Measurements from ENCODE around the gene TLX3. TPM values are rescaled to one million over a fixed set of nuclear protein-coding genes. Genes with fewer than 3 reads are reported as not detected.

The TLX3 gene
- not detected for total RNA-seq
- polyA plus RNA-seq = not detected

DNA sequence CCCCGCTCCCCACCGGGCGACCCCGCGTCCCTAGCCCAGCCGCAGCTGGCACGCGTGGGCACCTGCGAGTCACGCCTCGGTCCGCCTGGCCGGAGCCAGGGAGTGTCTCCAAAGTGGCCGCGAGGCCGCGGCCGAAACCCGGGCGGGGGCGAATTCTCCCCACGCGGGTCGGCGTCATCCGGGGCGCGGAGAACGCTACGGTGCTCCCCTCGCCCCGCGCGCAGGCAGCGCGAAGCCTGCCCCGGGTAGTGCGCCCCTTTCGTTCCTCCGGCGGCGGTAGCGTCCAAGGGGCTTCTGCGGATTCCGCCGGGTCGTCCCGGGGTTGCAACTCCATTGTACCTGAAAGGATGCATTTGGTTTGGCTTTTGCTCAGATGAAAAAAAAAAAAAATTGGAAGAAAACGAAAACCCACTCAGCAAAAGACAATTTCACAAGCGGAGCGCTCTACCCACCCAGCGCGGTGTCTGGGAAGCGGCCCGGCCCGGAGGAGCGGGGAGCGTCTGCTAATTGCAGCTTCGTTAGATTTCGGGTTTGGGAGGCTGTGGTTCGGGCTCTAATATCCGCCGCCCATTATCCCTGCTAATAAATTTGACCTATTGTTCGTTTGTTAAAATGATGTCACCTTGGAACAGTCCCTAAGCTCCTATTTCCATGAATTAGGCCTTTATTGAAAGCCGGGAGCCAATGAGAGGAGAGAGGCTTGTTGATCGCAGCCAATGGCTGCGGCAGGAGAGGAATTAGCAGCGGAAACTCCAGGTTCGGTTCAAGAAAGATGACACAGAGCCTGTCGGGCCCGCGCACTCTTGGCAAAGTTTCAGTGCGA, at the start of gene TLX3:
Gene TLX3 (plus strand): TSS at position 796 of the 823 bp plus-strand sequence. CDS start 118 bp downstream, outside the sequence.
- H3K36me3 ChIP-seq = no peaks in the 10 kb centered on the region
- H3K4me3 ChIP-seq = no peak within 1 kb of the TSS
- intact Hi-C loops (cut with DNase I) = no loop called here
- 7 to 21% methylated on average over 73 of the region's 73 CpGs for WGBS, 2 donors
- no peak for DNase-seq
- no peaks in the 10 kb centered on the region for H3K9me3 ChIP-seq
- H3K27ac ChIP-seq = no peak within 1 kb of the TSS
- H3K27me3 ChIP-seq = peaks cover 61 to 99% (median 87%) of the 10 kb centered on the region in 3 donors
- H3K4me1 ChIP-seq = peaks cover 0 to 56% (median 51%) of the 10 kb centered on the region in 4 donors
- TF ChIP-seq, protein P1, sequence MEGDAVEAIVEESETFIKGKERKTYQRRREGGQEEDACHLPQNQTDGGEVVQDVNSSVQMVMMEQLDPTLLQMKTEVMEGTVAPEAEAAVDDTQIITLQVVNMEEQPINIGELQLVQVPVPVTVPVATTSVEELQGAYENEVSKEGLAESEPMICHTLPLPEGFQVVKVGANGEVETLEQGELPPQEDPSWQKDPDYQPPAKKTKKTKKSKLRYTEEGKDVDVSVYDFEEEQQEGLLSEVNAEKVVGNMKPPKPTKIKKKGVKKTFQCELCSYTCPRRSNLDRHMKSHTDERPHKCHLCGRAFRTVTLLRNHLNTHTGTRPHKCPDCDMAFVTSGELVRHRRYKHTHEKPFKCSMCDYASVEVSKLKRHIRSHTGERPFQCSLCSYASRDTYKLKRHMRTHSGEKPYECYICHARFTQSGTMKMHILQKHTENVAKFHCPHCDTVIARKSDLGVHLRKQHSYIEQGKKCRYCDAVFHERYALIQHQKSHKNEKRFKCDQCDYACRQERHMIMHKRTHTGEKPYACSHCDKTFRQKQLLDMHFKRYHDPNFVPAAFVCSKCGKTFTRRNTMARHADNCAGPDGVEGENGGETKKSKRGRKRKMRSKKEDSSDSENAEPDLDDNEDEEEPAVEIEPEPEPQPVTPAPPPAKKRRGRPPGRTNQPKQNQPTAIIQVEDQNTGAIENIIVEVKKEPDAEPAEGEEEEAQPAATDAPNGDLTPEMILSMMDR (IDR thresholded peaks at IDR 0.05) = no peak
- TF ChIP-seq EP300 (IDR thresholded peaks at IDR 0.05) (no peak), POLR2AphosphoS5 (IDR thresholded peaks at IDR 0.05) (peak in 1 of 4 donors; percentile 65)

DNA sequence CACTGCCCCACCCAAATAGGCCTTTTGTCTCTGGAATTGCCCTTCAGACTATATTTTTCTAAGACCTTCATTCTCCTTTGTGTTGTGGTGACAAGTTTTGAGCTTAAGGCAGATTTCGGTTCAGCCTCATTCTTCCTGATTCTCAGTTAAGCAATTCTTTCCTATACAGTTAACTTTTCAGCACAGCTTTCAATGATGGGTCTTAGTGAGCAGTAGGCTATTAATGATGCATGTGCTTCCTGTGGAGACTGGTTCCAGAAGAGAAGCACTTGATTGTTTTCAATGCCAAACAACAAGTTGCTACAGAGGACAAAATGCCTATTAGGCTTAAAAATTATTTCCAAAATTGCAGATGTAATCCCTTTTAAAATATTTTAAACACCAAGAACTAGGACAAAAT, 47.7 kb upstream of the TLX3 start:
- intact Hi-C loops (cut with DNase I) = no loop called here
- TF ChIP-seq EP300 (IDR thresholded peaks at IDR 0.05) (no peak), POLR2AphosphoS5 (IDR thresholded peaks at IDR 0.05) (no peak), POLR2A (IDR thresholded peaks at IDR 0.05) (no peak)
- TF ChIP-seq, protein P1 (IDR thresholded peaks at IDR 0.05) = no peak
- Histone ChIP-seq H3K27me3 (no peaks in the 10 kb centered on the region), H3K9me3 (no peaks in the 10 kb centered on the region), H3K4me3 (no peak overlapping the region), H3K4me1 (no peaks in the 10 kb centered on the region), H3K27ac (no peak overlapping the region), H3K36me3 (no peaks in the 10 kb centered on the region)
- WGBS, 2 donors = 86 to 92% methylated on average over 1 of the region's 1 CpG
- DNase-seq = no peak

DNA sequence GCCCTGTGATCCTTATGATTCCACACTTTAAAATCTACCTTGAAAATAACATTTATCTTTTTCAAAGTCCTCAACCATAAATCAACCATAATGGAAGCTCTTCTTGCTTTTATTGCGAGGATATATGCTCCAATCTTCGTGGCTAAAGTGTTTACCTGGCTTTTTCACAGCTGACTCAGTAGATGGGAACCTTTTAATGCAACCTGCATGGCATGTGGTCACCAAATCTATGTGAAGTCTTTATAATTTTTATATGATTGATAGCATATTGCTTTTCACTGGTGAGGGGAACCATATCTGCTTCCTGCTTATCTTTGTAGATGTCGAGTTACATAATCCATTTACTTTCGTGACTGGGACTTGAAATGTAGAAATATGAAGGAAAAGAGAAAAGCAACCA, 47.1 kb upstream of the TLX3 start:
- Histone ChIP-seq H3K9me3 (no peaks in the 10 kb centered on the region), H3K27ac (no peak overlapping the region), H3K4me1 (no peaks in the 10 kb centered on the region), H3K4me3 (no peak overlapping the region), H3K36me3 (no peaks in the 10 kb centered on the region), H3K27me3 (no peaks in the 10 kb centered on the region)
- no peak for DNase-seq
- WGBS, 2 donors = 88 to 89% methylated on average over 4 of the region's 4 CpGs
- TF ChIP-seq POLR2AphosphoS5 (IDR thresholded peaks at IDR 0.05) (no peak), POLR2A (IDR thresholded peaks at IDR 0.05) (no peak), EP300 (IDR thresholded peaks at IDR 0.05) (no peak)
- TF ChIP-seq, protein P1 (IDR thresholded peaks at IDR 0.05) = no peak
- intact Hi-C loops (cut with DNase I) = no loop called here

DNA sequence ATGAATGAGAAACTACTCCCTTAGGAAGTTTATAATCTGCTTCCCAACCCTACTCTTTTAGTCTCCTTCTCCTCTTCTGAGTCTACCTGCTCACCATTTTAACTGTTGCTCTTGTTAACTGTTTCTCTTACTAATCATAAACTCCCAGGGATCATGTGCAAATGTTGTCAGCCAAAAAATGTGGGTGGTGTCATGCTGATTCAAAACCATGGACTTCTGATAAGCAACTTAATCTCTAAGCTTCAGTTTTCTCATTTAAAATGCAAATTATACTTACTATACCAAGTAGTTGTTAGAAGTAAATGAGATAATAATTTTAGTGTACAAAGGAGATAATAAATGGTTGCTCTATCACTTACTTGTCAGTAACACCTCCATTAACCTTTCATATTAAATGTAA, 45.9 kb upstream of the TLX3 start:
- no peak overlapping the region for H3K4me3 ChIP-seq
- intact Hi-C loops (cut with DNase I) = no loop called here

DNA sequence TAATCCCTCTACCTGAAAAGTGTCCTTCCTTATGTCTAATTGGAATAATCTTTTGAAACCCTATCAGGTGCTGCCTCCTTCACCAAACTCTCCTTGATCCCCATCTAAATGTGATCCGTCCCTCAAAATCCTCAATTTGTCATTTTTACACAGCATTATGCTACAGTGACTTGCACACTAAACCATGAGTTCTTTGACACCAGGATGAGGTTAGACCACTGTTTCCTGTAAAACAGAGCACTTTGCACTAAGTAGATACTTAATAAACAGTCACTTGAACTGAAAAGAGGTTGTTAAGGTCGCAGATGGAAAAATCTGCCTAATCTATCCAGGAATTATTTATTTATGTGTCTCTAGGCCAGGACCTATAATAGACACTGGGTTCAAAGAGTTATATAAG, 44.2 kb upstream of the TLX3 start:
- no peak for DNase-seq
- Histone ChIP-seq H3K4me3 (no peak overlapping the region), H3K36me3 (no peaks in the 10 kb centered on the region), H3K27ac (no peak overlapping the region), H3K27me3 (no peaks in the 10 kb centered on the region), H3K4me1 (no peaks in the 10 kb centered on the region), H3K9me3 (no peaks in the 10 kb centered on the region)
- TF ChIP-seq POLR2AphosphoS5 (IDR thresholded peaks at IDR 0.05) (no peak), EP300 (IDR thresholded peaks at IDR 0.05) (no peak), POLR2A (IDR thresholded peaks at IDR 0.05) (no peak)
- TF ChIP-seq, protein P1 (IDR thresholded peaks at IDR 0.05) = no peak
- intact Hi-C loops (cut with DNase I) = no loop called here
- WGBS, 2 donors = 63 to 84% methylated on average over 2 of the region's 2 CpGs

More for the DNA sequence above, 45.9 kb upstream of the TLX3 start:
- H3K27me3 ChIP-seq = no peaks in the 10 kb centered on the region
- no peaks in the 10 kb centered on the region for H3K4me1 ChIP-seq
- no peaks in the 10 kb centered on the region for H3K9me3 ChIP-seq
- H3K27ac ChIP-seq = no peak overlapping the region
- no peak for DNase-seq
- no peaks in the 10 kb centered on the region for H3K36me3 ChIP-seq
- TF ChIP-seq POLR2A (IDR thresholded peaks at IDR 0.05) (no peak), POLR2AphosphoS5 (IDR thresholded peaks at IDR 0.05) (no peak), EP300 (IDR thresholded peaks at IDR 0.05) (no peak)

All from sigmoid colon (tissue), 7 donors.